Measurements from ENCODE around the gene APCDD1. TPM values are rescaled to one million over a fixed set of nuclear protein-coding genes. Genes with fewer than 3 reads are reported as not detected.

APCDD1 gene
- total RNA-seq, 4 donors from 2014 or later = 47.6 to 191 (median 118) TPM

DNA sequence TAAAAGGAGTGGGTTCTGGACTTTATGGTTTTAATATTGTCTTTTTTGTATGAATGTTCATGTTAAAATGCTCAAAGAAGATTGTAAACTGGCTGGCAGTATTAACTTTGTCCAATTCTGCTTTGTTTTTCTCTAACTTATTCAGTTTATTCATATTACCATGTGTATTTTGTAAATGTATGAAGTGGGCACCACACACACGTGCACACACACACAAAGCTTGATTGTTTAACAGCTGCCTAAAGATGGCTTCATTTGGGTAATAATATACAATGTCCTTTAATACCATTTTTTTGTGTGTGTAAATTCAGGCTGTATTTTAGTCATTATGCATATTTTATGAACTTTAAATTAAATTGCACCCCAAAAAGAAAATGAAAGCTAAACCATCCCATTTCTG is 11.4 kb upstream of the APCDD1 start:
- TF ChIP-seq, protein P1, sequence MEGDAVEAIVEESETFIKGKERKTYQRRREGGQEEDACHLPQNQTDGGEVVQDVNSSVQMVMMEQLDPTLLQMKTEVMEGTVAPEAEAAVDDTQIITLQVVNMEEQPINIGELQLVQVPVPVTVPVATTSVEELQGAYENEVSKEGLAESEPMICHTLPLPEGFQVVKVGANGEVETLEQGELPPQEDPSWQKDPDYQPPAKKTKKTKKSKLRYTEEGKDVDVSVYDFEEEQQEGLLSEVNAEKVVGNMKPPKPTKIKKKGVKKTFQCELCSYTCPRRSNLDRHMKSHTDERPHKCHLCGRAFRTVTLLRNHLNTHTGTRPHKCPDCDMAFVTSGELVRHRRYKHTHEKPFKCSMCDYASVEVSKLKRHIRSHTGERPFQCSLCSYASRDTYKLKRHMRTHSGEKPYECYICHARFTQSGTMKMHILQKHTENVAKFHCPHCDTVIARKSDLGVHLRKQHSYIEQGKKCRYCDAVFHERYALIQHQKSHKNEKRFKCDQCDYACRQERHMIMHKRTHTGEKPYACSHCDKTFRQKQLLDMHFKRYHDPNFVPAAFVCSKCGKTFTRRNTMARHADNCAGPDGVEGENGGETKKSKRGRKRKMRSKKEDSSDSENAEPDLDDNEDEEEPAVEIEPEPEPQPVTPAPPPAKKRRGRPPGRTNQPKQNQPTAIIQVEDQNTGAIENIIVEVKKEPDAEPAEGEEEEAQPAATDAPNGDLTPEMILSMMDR (IDR thresholded peaks at IDR 0.05; ENCODE audit: low read depth) = no peak

DNA sequence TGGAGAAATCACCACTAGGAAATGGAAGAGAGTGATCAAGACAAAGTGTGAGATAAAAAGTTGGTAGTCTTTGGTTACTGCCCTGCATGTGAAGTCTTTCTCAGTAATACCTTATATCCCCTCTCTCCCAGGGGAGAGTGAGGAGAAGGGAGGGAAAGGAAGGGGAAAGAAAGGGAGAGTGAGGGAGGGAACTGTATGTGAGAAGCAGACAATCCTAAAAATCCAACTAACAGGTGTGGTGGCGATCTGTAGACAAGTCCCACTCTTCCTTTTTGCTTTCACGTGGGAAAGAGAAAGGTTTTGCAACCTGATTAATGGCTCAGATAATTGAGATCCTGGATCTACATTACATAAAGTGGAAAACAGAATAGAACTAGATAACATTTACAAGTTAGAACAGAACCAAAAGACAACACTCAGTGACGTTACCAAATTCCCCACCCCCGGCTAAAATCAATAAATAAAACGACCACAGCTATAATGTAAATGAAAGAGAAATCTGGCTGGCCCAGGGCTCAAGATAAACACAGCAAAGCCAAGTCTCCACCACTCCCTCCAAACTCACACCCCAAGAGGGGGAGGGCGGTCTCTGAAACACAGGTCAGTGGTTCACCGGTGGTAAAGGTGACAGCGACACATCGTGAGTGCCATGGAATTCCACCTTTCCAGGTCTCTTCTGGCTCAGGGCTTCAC is 10.0 kb upstream of the APCDD1 start:
- TF ChIP-seq, protein P1 (IDR thresholded peaks at IDR 0.05; ENCODE audit: low read depth) = no peak

DNA sequence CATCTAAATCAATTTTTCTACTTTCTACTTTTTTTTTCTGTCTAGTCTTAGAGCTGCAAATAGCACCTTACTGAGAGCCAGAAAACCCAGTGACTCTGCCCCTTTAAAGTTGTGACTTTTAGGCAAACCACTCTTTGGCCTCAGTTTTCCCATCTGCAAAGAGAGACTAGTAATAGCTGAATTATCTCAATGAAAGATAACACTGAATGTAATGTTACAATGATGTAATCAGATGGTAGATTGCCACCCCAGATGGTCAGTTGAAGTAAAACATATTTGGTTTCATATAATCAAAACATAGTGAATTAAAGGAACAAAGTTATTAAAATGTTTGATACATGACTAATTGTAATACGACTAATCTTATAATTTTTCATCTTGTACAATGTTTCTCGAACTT is 5.0 kb upstream of the APCDD1 start:
- TF ChIP-seq, protein P1 (IDR thresholded peaks at IDR 0.05; ENCODE audit: low read depth) = no peak

DNA sequence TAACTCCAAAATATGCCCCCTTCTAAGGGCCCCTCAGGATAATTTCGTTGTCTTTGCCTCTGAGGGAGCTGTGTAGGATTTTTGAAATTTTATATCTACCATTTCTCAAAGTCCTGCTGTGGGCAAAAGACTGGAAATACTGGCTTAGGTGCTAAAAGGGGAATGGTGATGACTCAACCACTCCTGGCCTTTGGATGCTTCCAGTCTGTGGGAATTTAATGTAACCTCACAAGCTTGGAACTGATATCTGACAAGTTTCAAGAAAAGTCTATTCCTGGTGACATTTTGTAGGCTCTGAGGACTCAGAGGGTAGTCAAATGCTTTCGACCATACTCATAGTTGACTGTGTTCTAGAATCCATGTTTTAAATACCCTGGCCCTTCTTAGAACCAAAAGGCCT is 3.4 kb upstream of the APCDD1 start:
- TF ChIP-seq, protein P1 (IDR thresholded peaks at IDR 0.05; ENCODE audit: low read depth) = no peak

DNA sequence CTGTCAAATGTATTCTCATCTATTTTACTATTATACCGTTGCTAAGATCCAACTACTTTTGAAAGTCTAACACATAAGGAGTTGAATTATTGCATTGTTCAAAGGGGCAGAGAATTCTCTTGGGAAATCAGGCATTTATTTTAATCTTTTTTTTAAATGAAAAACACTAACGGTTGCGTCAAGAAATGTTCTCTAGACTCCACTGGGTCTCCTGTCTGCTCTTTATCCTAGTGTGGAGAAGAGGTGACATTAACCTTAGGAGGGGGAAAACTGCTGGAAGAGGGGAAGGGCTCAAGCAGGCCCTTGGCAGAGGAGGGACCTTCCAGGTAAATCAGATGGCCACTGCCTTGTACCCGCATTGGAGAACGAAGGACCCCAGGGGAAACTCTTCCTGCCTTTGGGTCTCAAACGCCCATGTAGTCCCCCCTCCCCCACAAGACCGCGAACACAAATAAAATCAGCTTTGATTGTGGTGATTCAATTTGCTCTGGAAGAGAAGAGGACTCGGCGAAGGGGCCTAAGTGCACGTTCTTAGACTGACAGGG is 1.1 kb upstream of the APCDD1 start:
- TF ChIP-seq, protein P1 (IDR thresholded peaks at IDR 0.05; ENCODE audit: low read depth) = no peak

DNA sequence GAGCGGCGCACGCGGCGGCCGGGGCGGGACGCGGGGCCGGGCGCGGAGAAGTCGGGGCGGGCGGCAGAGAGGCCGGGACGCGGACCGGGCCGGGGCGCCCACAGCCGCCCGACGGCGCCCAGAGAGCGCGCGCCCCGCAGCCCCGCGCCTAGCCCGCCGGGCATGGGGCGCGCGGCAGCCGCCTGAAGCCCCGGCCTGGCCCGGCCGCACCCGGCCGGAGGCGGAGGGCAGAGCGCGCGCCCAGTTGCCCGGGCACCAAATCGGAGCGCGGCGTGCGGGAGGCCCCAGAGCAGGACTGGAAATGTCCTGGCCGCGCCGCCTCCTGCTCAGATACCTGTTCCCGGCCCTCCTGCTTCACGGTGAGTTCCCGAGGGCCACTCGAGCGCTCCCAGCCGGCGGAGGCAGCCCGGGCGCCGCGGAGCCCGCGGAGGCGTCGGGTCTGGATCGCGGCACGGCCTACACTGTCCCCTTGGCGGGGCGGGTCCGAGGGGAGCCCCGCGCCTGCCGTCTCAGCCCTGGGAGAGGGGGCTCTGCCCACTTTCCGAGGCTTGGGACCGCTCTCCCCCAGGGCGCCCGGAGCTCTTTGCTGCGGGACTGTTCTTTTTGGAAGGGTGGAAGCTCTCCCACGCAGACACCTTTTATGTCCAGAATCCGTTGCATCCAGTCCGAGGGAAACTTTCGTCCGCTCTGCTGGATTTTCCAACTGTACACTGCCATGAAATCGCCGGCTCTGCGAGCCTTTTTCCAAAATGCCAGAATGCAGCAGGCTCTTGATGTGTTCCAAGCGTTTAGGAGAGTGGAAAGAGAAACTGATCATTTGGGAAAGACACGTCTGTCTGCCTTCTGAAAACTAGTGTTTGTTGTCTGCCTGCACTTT is 484 bp downstream of the APCDD1 start:
- TF ChIP-seq, protein P1 (IDR thresholded peaks at IDR 0.05; ENCODE audit: low read depth) = no peak
